Activated CD8-positive, alpha-beta T cell treated with anti-CD3 and anti-CD28 coated beads for 36 hours (primary cell): ENCODE data around the gene THAP3. TPM values are rescaled to one million over a fixed set of nuclear protein-coding genes. Genes with fewer than 3 reads are reported as not detected.
"Not testable (repeated sequence)": the region's sequence is repeated elsewhere in the genome, so short reads cannot be mapped to it uniquely, and the experiment has no call there.

ENCODE experiments used
- ATAC-seq: fragments of 200-7000 bp; cut with Tn5 transposase; one replicate; pipeline ENCODE4 v1.10.0; 2021; ENCODE audit warnings: mild to moderate bottlenecking, moderate library complexity
- CTCF ChIA-PET: fragments of 350-600 bp; sonication (Branson Sonifier 250); formaldehyde crosslinking; loops from one replicate; lab custom pipeline; 2021; ENCODE audit warnings: antibody characterized with exemption; lab: Charles Lee
- POLR2A ChIA-PET: fragments of 350-600 bp; sonication (Branson Sonifier 250); formaldehyde crosslinking; loops from one replicate; lab custom pipeline; 2021; ENCODE audit warnings: antibody characterized with exemption; lab: Charles Lee
- DNase-seq: peaks from one replicate; pipeline ENCODE4 v3.0.0-alpha.2; 2020
- H3K27ac Mint-ChIP-seq: one replicate; pipeline ENCODE4 v1.8.0; 2021; ENCODE audit warnings: mild to moderate bottlenecking, mixed read lengths
- H3K27me3 Mint-ChIP-seq: one replicate; pipeline ENCODE4 v1.8.0; 2021; ENCODE audit warnings: mixed read lengths
- H3K36me3 Mint-ChIP-seq: one replicate; pipeline ENCODE4 v1.8.0; 2021; ENCODE audit warnings: low read depth, mixed read lengths
- H3K4me1 Mint-ChIP-seq: one replicate; pipeline ENCODE4 v1.8.0; 2021; ENCODE audit warnings: low read depth, mixed read lengths
- H3K4me3 Mint-ChIP-seq: one replicate; pipeline ENCODE4 v1.8.0; 2021; ENCODE audit warnings: mild to moderate bottlenecking, moderate library complexity, mixed read lengths
- H3K9me3 Mint-ChIP-seq: one replicate; pipeline ENCODE4 v1.8.0; 2021; ENCODE audit warnings: mixed read lengths
- CTCF ChIP-seq: fragments of 200-600 bp; IDR thresholded peaks from one replicate; pipeline ENCODE4 v1.8.0; 2022; ENCODE audit warnings: antibody characterized with exemption, mild to moderate bottlenecking
- intact Hi-C: fragments of 100-400 bp; cut with micrococcal nuclease; formaldehyde crosslinking; loops from one replicate; pipeline ENCODE4 v1.10.0; 2022
- total RNA-seq, 2 experiments: library from RNA; stranded (reverse); gene quantifications; one replicate each; pipeline ENCODE4 v1.2.3, GENCODE V29; 2021

The THAP3 gene
- total RNA-seq, 2 experiments from 2014 or later: 19.0 to 24.5 TPM

GRCh38 chr1:6653436-6654290 lies 29.0 kb downstream of the THAP3 start:
- CTCF ChIA-PET: interaction anchor here (1.2 to 2.4 kb wide), 2 partner anchors 8 to 20 kb away, joined by 4 to 13 read pairs; no protein-coding TSS in a partner anchor
- peaks cover 8% of the 10 kb centered on the region for H3K4me1 Mint-ChIP-seq
- TF ChIP-seq CTCF: no peak
- intact Hi-C loops: no loop called here
- POLR2A ChIA-PET: interaction anchor here (1.3 kb wide), 1 partner anchor 28 kb away, joined by 3 read pairs; no protein-coding TSS in a partner anchor
- ATAC-seq: no peak
- H3K36me3 Mint-ChIP-seq: peaks cover 15% of the 10 kb centered on the region
- no peak overlapping the region for H3K4me3 Mint-ChIP-seq
- no peak for DNase-seq
- H3K9me3 Mint-ChIP-seq: no peaks in the 10 kb centered on the region
- no peak overlapping the region for H3K27ac Mint-ChIP-seq
- H3K27me3 Mint-ChIP-seq: no peaks in the 10 kb centered on the region

- no peak for ATAC-seq
- Mint-ChIP-seq H3K9me3 (no peaks in the 10 kb centered on the region), H3K27ac (no peak overlapping the region), H3K4me1 (peaks cover 8% of the 10 kb centered on the region), H3K36me3 (peaks cover 13% of the 10 kb centered on the region), H3K4me3 (no peak overlapping the region), H3K27me3 (no peaks in the 10 kb centered on the region)
- POLR2A ChIA-PET: no interaction called here
- intact Hi-C loops: no loop called here
- TF ChIP-seq CTCF: no peak
- CTCF ChIA-PET: interaction anchor here (2.5 kb wide), 1 partner anchor 11 kb away, joined by 14 read pairs; no protein-coding TSS in a partner anchor
- no peak for DNase-seq
Observed at GRCh38 chr1:6657138-6657537, 32.5 kb downstream of the THAP3 start.

- H3K27ac Mint-ChIP-seq: no peak overlapping the region
- intact Hi-C loops: no loop called here
Observed at GRCh38 chr1:6658359-6659060, 33.8 kb downstream of the THAP3 start.

GRCh38 chr1:6660415-6661049 lies 35.9 kb downstream of the THAP3 start:
- TF ChIP-seq CTCF: no peak
- no peak overlapping the region for H3K4me3 Mint-ChIP-seq
- ChIA-PET CTCF (interaction anchor here (1.5 kb wide), 1 partner anchor 14 kb away, joined by 3 read pairs; no protein-coding TSS in a partner anchor), POLR2A (no interaction called here)
- peaks cover 8% of the 10 kb centered on the region for H3K4me1 Mint-ChIP-seq
- H3K27ac Mint-ChIP-seq: no peak overlapping the region
- intact Hi-C loops: no loop called here
- no peaks in the 10 kb centered on the region for H3K9me3 Mint-ChIP-seq
- no peaks in the 10 kb centered on the region for H3K27me3 Mint-ChIP-seq
- ATAC-seq: no peak
- DNase-seq: no peak
- peaks cover 16% of the 10 kb centered on the region for H3K36me3 Mint-ChIP-seq

More at GRCh38 chr1:6658359-6659060, 33.8 kb downstream of the THAP3 start:
- H3K4me3 Mint-ChIP-seq: no peak overlapping the region
- TF ChIP-seq CTCF: no peak
- ATAC-seq (no peak), DNase-seq (no peak)
- no peaks in the 10 kb centered on the region for H3K27me3 Mint-ChIP-seq
- peaks cover 18% of the 10 kb centered on the region for H3K36me3 Mint-ChIP-seq
- POLR2A ChIA-PET: interaction anchor here (1.5 kb wide), 1 partner anchor 9 kb away, joined by 3 read pairs; no protein-coding TSS in a partner anchor
- CTCF ChIA-PET: interaction anchor here (0.8 to 2.5 kb wide), 2 partner anchors 12 to 129 kb away, joined by 3 to 14 read pairs; no protein-coding TSS in a partner anchor
- H3K9me3 Mint-ChIP-seq: no peaks in the 10 kb centered on the region
- H3K4me1 Mint-ChIP-seq: peaks cover 8% of the 10 kb centered on the region

- H3K27ac Mint-ChIP-seq, intact Hi-C loops, H3K4me3 Mint-ChIP-seq, H3K9me3 Mint-ChIP-seq, DNase-seq, ATAC-seq, H3K4me1 Mint-ChIP-seq, H3K27me3 Mint-ChIP-seq: not testable (repeated sequence)
- H3K36me3 Mint-ChIP-seq: peaks cover 22% of the 10 kb centered on the region
- ChIA-PET CTCF (interaction anchor here (2.5 kb wide), 1 partner anchor 16 kb away, joined by 8 read pairs; no protein-coding TSS in a partner anchor), POLR2A (interaction anchor here (0.9 to 1.6 kb wide), 2 partner anchors 10 to 16 kb away, joined by 3 to 4 read pairs; no protein-coding TSS in a partner anchor)
Observed at GRCh38 chr1:6662468-6662867, 37.8 kb downstream of the THAP3 start.
